Activated naive CD4-positive, alpha-beta T cell treated with anti-CD3 and anti-CD28 coated beads, Interleukin-2, amount 50 U/mL, for 16 hours (primary cell): Measurements from ENCODE around the gene NR6A1.
A peak's percentile ranks its signal among the peaks of the same experiment; 100 is the strongest.

Source experiments
- DNase-seq: peaks from one replicate; pipeline ENCODE4 v3.0.0-alpha.2; 2020

Gene NR6A1

DNA sequence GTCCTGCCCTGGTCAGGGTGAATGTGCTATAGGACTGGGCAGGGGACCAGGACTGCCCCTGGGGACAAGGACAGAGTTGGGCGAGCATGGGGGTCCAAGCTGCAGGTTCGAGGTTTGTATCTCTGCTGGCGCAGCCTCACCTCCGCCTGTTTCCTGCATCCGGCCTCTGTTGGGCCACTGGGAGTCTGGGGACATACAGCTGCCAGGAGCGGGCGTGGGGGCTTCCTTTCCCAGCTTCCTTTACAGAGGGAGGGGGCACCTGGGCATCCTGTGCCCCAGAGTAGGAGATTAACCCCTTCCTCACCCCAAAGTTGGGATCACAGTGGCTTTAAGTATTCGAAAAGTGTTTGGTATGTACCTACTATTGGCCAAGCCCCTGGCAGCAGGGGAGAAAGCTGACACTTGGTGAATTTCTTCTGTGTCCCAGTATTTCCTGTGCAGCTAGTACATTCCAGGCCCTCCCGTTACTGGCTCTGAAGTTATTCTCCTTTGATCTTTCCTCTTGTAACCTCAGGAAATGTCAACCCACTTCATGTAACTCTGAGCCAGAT, 24.8 kb upstream of the NR6A1 start:
- DNase-seq: no peak

DNA sequence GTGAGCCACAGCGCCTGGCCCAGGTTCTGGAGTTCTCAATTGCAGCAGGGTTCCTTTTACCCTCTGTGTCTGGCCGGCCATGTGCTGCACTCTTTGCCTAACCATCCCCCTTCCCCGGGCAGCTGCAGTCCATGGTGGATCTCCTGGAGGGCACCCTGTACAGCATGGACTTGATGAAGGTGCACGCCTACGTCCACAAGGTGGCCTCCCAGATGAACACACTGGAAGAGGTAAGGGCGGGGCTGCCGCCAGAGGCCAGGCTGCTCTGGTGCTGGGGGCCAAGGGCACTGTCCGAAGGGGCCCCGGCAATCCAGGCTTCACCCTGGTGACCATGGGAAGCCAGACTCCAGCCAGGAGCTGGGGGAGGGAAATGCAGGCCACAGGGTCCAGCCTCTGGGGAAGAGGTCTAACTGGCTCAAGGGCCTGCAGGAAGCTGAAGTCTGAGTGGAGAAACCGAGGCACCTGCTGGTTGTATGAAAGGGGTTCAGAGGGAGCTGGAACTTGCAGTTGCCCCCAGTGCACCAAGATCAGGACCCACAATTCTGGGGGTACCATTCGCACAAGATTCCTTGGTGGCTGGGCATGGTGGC, 23.9 kb upstream of the NR6A1 start:
- DNase-seq: no peak

DNA sequence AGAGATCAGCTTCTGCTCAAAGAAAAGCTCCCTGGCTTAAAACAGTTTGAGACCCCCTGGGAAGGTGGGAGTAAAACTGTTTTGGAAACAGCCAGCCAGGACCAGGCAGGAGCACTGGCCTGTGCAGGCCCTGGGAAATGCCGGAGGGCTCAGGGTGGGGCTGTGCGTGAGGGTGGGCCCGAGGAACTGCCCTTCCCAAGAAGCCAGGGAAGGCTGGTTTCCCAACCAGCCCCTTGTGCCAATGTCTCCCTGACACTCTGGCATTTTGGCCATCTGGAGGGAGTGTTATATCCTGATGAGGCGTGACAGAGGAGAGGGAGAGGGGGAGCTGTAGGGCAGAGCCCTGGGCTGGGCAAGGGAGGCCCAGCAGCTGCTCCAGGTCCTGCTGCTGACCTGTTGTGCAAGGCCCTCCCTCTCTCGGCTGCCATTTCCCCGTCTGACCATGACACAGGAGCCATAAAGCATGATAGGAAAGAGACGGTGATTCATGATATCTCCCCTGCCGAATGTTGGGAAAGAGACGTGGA, 22.0 kb upstream of the NR6A1 start:
- DNase-seq: no peak

GRCh38 chr9:124792257-124793014, 21.3 kb upstream of the NR6A1 start:
- no peak for DNase-seq

- no peak for DNase-seq
Measured at GRCh38 chr9:124790801-124791505, 19.8 kb upstream of the NR6A1 start.

- no peak for DNase-seq
Measured at GRCh38 chr9:124790301-124790700, 19.2 kb upstream of the NR6A1 start.

- DNase-seq: no peak
Measured at GRCh38 chr9:124789531-124789930, 18.4 kb upstream of the NR6A1 start.

DNA sequence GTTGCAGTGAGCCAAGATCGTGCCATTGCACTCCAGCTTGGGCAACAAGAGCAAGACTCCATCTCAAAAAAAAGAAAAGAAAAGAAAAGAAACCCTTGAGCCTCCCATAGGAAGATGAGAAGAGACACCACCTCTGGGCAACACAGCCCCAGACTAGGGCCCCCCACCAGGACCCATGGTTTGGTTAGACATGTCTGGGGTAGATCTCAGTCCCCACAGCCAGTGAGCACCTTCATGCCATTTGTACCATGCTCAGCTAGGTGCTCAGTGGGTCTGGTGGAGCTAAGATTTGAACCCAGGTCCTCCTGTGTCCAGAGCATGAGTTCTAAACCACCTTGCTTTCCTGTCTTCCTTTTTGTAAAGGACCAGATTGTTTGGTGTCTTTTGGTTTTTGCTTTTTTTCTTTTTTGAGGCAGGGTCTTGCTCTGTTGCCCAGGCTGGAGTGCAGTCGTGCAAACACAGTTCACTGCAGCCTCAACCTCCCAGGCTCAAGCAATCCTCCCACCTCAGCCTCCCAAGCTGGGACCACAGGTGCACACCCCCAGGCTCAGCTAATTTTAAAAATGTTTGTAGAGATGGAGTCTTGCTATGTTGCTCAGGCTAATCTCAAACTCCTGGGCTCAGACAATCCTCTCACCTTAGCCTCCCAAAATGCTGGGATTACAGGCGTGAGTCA, 17.6 kb upstream of the NR6A1 start:
- DNase-seq: no peak

- no peak for DNase-seq
Measured at GRCh38 chr9:124786881-124787573, 15.9 kb upstream of the NR6A1 start.

DNA sequence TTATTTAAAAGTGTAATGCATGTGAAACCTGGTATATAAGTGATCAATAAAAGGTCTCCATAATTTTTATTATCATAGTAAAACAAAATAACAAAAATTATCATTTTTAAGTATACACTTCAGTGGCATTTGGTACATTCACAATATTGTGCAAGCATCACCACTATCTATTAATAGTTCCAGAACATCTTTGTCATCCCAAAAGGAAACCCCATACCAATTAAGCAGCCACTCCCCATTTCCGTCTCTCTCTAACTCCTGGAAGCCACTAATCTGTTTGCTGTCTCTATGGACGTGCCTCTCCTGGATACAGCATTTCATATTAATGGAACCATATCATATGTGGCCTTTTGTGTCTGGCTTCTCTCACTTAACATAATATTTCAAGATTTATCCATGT, 13.4 kb upstream of the NR6A1 start:
- no peak for DNase-seq

DNA sequence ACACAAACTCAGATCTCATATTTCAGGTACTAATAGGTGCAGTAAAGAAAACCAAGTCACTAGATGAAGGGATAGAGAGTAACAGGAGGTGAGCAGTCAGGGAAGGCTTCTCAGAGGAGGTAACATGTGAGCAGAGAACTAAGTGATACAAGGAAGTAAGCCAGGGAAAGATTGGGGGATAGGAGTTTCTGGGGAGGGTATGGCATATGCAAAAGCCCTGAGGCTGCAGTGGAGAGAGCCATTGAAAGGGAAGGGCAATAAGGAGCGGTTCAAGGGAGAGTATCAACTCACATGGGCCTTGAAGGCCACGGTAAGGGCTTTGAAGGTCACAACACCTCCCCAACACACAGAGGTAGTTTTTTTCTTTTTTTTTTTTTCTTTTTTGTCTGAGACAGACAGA, 12.7 kb upstream of the NR6A1 start:
- no peak for DNase-seq

DNA sequence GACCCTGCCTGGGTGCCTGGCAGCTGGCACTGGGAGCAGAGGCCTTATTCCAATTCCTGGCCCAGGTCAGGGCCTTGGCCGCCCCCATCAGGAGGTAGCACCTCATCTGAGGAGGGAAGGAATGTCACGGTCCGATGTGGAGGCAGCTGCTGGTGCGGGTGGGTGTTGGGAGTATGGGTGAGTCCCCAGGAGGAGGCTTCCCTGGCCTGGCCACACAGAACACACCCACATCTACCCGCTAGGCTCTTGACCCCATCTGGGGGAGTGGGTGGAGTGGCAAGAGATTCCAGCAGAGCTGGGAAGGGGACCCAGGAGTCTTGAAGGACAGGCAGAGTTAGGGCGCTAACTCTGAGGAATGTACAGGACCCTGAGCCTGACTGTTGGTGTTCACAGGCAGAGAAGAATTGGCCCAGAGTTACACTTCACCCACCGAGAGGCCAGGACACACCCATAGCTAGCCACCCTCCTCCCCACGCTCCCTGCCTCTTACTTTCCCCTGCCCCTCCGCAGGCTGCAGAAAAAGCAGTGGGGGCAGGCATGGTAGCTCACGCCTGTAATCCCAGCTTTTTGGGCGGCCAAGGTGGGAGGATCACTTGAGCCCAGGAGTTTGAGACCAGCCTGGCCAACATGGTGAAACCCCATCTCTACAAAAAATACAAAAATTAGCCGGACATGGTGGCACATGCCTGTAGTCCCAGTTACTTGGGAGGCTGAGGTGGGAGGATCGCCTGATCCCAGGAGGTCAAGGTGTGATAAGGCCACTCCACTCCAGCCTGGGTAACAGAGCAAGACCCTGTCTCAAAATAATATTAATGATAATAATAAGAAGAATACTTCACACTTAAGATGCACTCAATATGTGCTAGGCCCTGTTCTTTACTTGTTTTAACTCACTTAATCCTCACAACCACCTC, 11.8 kb upstream of the NR6A1 start:
- DNase-seq: no peak

DNA sequence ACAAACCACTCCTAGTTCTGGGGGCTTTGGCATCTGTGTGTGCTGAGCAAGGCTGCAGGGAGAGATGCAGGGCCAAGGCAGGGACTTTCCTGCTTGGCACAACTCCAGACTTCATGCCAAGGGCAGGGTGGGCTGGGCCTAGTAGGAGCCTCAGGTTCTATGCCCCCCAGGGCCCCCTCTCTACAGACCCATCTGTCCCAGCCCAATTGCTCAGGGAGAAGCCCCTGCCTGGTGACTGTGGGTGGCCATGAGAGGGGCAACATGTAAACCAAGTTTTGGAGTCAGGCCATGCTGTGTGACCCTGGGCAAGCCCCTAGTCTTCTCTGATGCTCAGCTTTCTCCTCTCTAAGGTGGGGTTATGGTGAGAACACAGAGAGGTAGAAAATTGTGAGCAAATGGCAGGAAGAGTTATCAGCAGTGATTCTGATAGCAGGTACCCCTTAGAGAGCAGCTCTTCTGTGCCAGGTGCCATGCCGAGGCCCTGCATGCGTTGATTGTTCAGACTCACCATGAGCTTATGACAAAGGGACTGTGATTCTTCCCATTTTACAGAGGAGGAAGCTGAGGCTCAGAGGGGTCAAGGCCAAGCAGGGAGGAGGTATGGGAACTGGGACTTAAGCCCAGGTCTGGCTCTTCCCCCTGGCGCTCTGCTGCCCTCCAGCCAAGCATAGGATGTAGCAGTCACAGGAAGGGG, 11.0 kb upstream of the NR6A1 start:
- no peak for DNase-seq

GRCh38 chr9:124780757-124781151, 9.6 kb upstream of the NR6A1 start:
- no peak for DNase-seq

DNA sequence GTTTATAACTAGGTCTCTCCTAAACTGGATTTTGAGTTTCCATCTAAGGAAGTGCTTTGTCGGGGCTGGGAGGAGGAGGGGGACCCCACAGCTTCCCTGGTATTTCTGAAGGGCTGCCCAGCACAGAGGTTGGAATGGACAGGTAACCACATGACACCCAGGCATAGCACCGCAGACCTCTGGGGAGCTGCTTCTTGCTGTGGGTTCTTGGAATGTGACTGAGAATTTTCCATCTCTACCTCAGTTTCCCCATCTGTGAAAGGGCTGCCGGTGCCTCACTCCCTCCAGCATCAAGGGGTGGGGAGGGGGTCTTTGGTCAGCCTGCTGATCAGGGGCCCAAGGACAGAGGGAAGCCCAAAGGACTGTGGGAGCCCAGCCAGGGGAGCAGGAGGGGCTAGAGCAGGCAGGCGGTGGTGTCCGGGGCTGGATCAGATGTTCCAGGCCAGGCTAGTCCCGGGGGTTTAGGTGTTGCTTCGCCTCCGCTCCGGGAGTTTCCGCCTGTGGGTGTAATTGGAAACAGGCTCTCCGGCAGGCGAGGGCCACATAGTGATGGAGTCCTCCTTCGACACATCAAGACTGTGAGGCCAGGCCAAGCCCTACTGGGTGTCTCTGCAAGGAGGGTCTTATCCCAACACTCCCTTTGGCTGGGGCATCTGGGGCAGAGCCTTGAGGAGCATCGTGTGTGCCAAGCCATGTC, 9.1 kb upstream of the NR6A1 start:
- DNase-seq: no peak

GRCh38 chr9:124779368-124780059, 8.4 kb upstream of the NR6A1 start:
- no peak for DNase-seq

DNA sequence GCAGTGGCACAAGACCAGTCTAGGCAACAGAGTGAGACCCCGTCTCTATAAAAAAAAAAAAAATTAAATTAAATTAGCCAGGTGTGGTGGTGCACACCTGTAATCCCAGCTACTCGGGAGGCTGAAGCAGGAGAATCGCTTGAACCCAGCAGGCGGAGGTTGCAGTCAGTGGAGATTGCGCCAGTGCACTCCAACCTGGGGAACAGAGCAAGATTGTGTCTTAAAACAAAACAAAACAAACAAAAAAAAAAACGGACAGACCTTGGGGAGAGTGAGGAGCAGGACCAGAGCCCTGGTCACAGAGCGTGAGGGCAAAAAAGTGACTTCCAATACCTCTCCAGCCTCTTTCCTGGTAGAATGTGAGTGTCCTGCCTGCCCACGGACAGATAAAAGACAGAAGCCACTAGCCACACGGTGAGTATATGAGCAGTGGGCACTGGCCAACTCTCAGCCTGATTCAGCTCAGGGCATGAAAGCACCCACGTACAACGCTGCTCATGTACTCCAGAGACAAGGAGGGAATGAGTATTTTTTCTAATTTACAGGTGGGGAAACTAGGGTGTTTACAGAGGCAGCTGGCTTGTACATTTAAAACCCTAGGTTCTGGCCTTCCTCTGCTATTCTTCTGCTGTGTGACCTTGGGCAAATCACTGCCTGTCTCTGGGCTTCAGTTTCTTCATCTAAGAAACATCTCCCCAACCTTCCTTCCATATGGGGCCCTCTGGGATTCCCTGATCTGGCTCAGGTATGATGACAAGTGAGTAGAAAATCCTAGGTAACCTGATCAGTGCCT, 7.7 kb upstream of the NR6A1 start:
- no peak for DNase-seq

GRCh38 chr9:124776954-124777648, 6.0 kb upstream of the NR6A1 start, which contains the start of gene OLFML2A:
TSS of gene OLFML2A (plus strand) at chr9:124777133. CDS start at chr9:124777271, 138 bp downstream.
- peak; percentile 22 for DNase-seq
